Osteocyte (in vitro differentiated cells): Measurements from ENCODE around the gene PDK2. TPM values are rescaled to one million over a fixed set of nuclear protein-coding genes. Genes with fewer than 3 reads are reported as not detected.

Source experiments
- DNase-seq: peaks from one replicate; pipeline ENCODE4 v3.0.0; 2021; ENCODE audit warnings: mixed read lengths; ENCODE audit not compliant: unreplicated experiment; ENCODE audit errors: extremely low spot score
- H3K27ac Mint-ChIP-seq: one replicate; pipeline ENCODE4 v1.8.0; 2021; ENCODE audit warnings: mild to moderate bottlenecking, mixed read lengths; ENCODE audit not compliant: unreplicated experiment
- H3K27me3 Mint-ChIP-seq: one replicate; pipeline ENCODE4 v1.8.0; 2021; ENCODE audit warnings: mixed read lengths; ENCODE audit not compliant: unreplicated experiment
- H3K36me3 Mint-ChIP-seq: one replicate; pipeline ENCODE4 v1.8.0; 2021; ENCODE audit warnings: mixed read lengths; ENCODE audit not compliant: unreplicated experiment
- H3K4me1 Mint-ChIP-seq: one replicate; pipeline ENCODE4 v1.8.0; 2021; ENCODE audit warnings: mixed read lengths; ENCODE audit not compliant: unreplicated experiment
- H3K4me3 Mint-ChIP-seq: one replicate; pipeline ENCODE4 v1.8.0; 2021; ENCODE audit warnings: mild to moderate bottlenecking, moderate library complexity, mixed read lengths; ENCODE audit not compliant: unreplicated experiment
- H3K9me3 Mint-ChIP-seq: one replicate; pipeline ENCODE4 v1.8.0; 2021; ENCODE audit warnings: mixed read lengths; ENCODE audit not compliant: unreplicated experiment
- total RNA-seq: library from RNA; stranded (reverse); gene quantifications from 2 replicates; pipeline ENCODE4 v1.2.1, GENCODE V29; 2021
- TF ChIP-seq, protein P1 (sequence below): fragments of 200-600 bp; sonication (generic); IDR thresholded peaks from 2 replicates; pipeline ENCODE4 v1.5.0; 2021; ENCODE audit warnings: antibody characterized with exemption, mild to moderate bottlenecking, moderate library complexity

Gene PDK2
- total RNA-seq, 1 donor from 2014 or later: 66.2 TPM

DNA sequence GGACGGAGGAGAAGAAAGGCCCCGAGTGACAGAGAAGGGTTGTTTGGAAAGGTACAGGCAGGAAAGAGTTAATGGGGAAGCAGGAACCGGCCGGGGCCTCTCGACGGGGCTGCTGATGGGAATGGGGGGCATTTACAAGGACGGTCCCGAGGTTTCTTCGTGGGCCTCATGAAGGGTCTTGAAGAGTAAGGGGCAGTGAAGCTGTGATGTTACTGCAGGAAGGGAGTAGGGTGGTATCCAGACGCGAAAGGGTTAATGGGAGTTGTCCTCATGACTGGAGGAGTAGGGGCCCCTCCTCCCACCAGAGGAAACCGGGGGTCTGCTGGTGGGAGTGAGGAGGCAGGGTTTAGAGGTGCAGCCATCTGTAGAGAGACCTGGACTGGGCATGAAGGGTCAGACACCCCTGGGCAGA, 481 bp downstream of the PDK2 start:
- H3K4me3 Mint-ChIP-seq: peak overlapping the region; percentile 96
- DNase-seq: no peak
- peaks cover 47% of the 10 kb centered on the region for H3K4me1 Mint-ChIP-seq
- peaks cover 20% of the 10 kb centered on the region for H3K36me3 Mint-ChIP-seq
- TF ChIP-seq, protein P1, sequence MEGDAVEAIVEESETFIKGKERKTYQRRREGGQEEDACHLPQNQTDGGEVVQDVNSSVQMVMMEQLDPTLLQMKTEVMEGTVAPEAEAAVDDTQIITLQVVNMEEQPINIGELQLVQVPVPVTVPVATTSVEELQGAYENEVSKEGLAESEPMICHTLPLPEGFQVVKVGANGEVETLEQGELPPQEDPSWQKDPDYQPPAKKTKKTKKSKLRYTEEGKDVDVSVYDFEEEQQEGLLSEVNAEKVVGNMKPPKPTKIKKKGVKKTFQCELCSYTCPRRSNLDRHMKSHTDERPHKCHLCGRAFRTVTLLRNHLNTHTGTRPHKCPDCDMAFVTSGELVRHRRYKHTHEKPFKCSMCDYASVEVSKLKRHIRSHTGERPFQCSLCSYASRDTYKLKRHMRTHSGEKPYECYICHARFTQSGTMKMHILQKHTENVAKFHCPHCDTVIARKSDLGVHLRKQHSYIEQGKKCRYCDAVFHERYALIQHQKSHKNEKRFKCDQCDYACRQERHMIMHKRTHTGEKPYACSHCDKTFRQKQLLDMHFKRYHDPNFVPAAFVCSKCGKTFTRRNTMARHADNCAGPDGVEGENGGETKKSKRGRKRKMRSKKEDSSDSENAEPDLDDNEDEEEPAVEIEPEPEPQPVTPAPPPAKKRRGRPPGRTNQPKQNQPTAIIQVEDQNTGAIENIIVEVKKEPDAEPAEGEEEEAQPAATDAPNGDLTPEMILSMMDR: no peak
- no peaks in the 10 kb centered on the region for H3K27me3 Mint-ChIP-seq
- H3K9me3 Mint-ChIP-seq: no peaks in the 10 kb centered on the region
- peak overlapping the region; percentile 89 for H3K27ac Mint-ChIP-seq

DNA sequence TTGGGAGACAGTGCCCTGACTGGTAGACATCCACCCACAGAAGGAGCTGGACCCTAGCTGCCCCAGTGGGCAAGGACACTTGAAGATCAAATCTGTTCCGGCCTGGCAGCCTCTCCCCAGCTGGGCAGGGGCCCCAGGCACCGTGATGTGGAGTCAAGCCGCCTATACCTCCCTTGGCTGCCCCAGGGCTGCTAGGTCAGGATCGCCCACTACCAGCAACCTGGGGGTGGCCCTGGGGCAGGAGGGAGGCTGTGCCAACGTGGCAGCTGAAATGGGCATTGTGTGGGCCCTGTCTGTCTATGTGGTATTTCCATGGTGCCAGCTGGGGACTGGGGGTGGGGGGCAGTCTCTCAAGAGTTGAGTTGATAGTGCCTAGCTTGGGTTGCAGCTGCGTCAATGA, 941 bp downstream of the PDK2 start:
- H3K36me3 Mint-ChIP-seq: peaks cover 16% of the 10 kb centered on the region
- H3K9me3 Mint-ChIP-seq: no peaks in the 10 kb centered on the region
- TF ChIP-seq, protein P1: no peak
- no peak for DNase-seq
- H3K27me3 Mint-ChIP-seq: no peaks in the 10 kb centered on the region
- peaks cover 52% of the 10 kb centered on the region for H3K4me1 Mint-ChIP-seq
- peak overlapping the region; percentile 96 for H3K4me3 Mint-ChIP-seq
- H3K27ac Mint-ChIP-seq: peak overlapping the region; percentile 89

DNA sequence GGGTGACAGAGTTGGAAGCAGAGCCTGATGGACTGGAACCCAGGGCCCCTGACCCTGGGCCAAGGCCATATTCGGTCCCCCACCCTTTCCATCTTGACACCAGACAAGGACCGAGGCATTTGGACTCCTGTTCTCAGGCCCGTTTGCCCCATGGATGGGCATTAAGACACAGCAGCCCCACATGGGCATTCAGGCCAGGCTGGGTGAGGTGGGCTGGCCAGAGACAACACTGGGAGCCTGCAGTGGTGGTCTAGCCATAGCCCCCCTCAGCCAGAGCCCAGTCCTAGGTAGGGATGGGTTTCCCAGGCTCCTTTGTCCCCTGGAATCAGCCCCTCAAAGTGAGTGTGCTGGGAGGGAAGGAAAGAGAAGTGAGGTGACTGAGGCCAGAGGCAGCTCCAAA, 1.6 kb downstream of the PDK2 start:
- DNase-seq: no peak
- Mint-ChIP-seq H3K27ac (no peak overlapping the region), H3K4me3 (peak overlapping the region; percentile 96), H3K36me3 (peaks cover 16% of the 10 kb centered on the region), H3K27me3 (no peaks in the 10 kb centered on the region), H3K4me1 (peaks cover 58% of the 10 kb centered on the region), H3K9me3 (no peaks in the 10 kb centered on the region)
- TF ChIP-seq, protein P1: no peak

DNA sequence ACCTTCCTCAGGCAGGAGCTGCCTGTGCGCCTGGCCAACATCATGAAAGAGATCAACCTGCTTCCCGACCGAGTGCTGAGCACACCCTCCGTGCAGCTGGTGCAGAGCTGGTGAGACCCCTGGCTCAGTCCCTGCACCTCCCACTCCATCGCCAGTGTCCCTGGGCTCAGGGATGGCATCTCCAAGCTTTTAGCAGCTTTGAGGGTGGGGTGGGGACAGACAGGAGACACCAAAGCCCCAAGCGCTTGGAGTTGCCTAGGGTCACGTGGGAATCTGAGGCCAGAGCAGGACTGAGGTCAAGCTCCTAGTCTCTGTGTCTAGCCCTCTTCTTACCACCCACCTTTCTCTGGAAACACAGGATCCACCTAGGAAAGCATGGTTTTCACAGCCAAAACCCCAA, 2.3 kb downstream of the PDK2 start:
- H3K27ac Mint-ChIP-seq: no peak overlapping the region
- peaks cover 65% of the 10 kb centered on the region for H3K4me1 Mint-ChIP-seq
- TF ChIP-seq, protein P1: no peak
- H3K27me3 Mint-ChIP-seq: no peaks in the 10 kb centered on the region
- no peak overlapping the region for H3K4me3 Mint-ChIP-seq
- H3K36me3 Mint-ChIP-seq: peaks cover 16% of the 10 kb centered on the region
- DNase-seq: no peak
- no peaks in the 10 kb centered on the region for H3K9me3 Mint-ChIP-seq

DNA sequence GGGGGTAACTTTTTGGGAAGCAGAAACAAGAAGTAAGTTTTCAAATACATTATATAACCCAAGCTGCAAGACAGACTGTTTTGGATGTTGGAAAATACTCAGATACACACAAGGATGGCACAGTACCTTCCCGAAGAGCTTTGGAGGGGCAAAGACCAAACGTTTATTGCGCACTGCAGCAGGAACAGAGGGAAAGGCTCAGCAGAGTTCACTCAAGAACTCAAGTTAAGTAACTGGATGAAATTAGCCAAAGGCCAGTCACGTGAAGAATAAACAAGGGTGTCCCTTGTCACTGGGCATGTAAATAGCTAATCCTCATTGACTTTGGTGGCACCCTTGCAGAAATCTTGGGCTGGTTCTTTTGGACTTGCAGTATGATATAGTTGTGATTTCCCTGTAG, 2.8 kb downstream of the PDK2 start:
- DNase-seq: no peak
- Mint-ChIP-seq H3K4me3 (no peak overlapping the region), H3K27me3 (no peaks in the 10 kb centered on the region), H3K9me3 (no peaks in the 10 kb centered on the region), H3K27ac (no peak overlapping the region), H3K36me3 (peaks cover 16% of the 10 kb centered on the region), H3K4me1 (peaks cover 67% of the 10 kb centered on the region)
- TF ChIP-seq, protein P1: no peak
